M059J (cell line): ENCODE data around the gene ZNF780A. TPM values are rescaled to one million over a fixed set of nuclear protein-coding genes. Genes with fewer than 3 reads are reported as not detected.
"Not testable (repeated sequence)": the region's sequence is repeated elsewhere in the genome, so short reads cannot be mapped to it uniquely, and the experiment has no call there.

Experiments
- DNase-seq: peaks from one replicate; pipeline ENCODE4 v3.0.0-alpha.2; 2012; ENCODE audit warnings: low read depth
- total RNA-seq: library from RNA; depleted of rRNA; stranded (reverse); fragments of >200 nt; shearing (Covaris generic); gene quantifications from 2 replicates; pipeline ENCODE4 v1.2.3, GENCODE V29; 2014

Gene ZNF780A
- total RNA-seq, 1 experiment from 2014 or later = 10.3 TPM

GRCh38 chr19:40084948-40085347, 5.8 kb downstream of the ZNF780A start:
- DNase-seq = no peak

DNA sequence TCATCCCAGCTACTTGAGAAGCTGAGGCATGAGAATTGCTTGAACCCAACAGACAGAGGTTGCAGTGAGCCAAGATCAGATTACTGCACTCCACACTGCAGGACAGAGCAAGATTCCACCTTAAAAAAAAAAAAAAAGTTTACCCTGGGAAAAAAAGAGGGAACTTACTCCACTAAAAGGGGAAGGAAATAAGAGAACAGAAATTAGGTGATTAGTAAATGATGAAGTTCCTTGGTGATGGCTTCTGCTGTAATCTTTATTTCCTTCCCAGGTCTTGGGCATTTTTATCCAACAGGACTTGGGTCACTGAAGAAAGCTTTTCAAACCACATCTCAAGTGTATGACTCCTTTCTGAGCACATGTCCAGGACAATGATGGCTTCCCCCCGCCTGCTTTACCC, 9.3 kb downstream of the ZNF780A start:
- no peak for DNase-seq

DNA sequence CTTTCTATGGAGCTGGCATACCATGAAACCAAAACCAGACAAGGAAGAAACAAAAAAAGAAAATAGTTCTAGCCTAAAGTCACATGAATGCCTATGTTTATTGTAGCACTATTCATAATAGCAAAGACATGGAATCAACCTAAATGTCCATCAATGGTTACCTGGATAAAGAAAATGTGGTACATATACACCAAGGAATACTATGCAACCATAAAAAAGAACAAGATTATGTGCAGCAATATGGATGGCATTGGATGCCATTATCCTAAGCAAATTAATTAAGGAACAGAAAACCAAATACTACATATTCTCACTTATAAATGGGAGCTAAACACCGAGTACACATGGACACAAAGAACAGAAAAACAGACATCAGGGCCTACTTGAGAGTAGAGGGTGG, 10.5 kb downstream of the ZNF780A start:
- DNase-seq = no peak

- DNase-seq = no peak
Observed at GRCh38 chr19:40078377-40078776, 12.4 kb downstream of the ZNF780A start.

GRCh38 chr19:40070058-40070457, 20.7 kb downstream of the ZNF780A start:
- no peak for DNase-seq

DNA sequence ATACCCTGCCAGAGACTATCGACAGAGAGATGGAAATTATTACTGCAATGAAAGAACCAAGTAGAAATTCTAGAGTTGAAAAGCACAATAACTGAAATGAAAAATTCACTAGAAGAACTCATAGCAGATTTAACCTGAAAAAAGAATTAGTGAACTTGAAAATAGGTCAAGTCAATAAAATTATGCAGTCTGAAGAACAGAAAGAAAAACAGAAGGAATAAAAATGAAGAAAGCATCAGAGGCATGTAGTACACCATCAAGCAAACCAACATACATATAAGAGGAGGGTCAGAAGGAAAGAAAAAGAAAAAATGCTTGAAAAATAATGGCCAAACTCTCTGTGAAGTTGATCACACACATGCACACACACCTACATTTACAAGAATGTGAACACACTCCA, 31.1 kb downstream of the ZNF780A start:
- DNase-seq = no peak

GRCh38 chr19:40057166-40057565, 33.6 kb downstream of the ZNF780A start:
- no peak for DNase-seq

DNA sequence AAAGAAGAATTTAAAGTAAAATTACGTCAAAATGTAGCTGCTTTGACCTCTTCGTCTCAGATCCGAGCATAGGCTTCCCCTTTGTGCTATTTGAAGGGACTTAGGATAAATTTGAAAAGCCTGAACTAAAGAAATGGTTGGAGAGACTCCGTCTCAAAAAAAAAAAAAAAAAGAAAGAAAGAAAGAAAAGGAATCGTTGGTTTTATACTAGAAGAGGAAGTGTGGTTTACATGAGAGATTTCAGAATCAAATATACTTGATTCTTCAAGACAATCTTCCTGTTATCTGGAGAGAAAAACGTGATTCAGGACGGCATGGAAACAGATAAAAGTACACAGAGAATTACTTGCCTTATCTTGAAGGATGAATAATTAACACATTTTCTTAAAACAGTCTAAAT, 34.2 kb downstream of the ZNF780A start:
- DNase-seq = no peak

DNA sequence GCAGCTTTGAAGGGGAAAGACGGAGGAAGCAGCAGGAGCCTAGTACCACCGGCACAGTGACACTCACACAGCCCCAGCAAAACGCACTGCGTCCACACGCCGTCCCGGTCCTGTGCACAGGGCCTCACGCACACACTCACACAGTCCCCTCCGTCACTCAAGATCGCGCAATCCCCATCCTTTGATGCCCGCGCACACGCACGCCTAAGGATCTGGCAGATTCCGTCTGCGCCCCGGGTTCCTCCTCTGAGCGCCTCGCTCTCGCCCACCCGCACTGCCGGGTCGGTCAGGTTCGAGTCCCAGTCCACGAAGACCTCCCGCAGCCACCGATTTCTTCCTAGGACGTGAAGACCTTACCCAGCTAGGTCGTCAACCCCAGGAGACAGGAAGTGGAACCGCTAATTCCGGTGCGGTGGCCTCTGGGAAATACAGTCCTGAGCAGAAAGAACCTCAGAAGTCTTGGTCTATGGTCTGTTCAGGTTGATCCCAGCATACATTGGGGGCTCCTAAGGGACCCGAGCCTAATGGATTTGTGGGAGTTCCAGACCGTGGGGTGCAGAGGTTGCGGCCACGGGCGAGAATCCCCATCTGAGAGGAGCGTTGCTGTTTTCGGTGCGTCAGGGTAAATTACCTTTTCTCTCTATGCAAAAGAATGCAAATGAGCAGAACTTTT, 34.8 kb downstream of the ZNF780A start, which contains the start of gene ZNF780B:
ZNF780B (minus strand) TSS at position 400 of the 673 bp plus-strand sequence. CDS start 5,899 bp downstream, outside the sequence.
- peak; percentile 63 for DNase-seq

DNA sequence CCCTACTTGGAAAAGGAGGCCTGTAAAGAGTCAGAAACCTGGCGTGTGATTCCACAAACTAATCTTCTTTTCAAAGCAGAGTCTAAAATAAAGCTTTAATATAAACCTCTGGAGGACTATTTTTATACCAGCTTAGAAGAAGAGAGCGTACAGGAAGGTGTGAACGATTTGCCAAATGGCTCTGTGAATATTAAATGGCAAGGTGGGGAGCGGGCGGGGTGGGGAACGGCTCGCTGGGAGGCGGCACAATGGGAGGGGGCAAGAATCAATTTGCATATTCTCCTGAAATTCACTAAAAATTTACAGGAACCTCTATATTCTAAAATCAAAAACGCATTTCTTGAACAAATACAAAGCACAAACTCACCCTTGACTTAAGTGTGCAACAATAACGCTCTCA, 35.7 kb downstream of the ZNF780A start:
- no peak for DNase-seq

- DNase-seq = no peak
Observed at GRCh38 chr19:40054632-40055031, 36.1 kb downstream of the ZNF780A start.

- DNase-seq = no peak
Observed at GRCh38 chr19:40053491-40053890, 37.3 kb downstream of the ZNF780A start.

- DNase-seq = not testable (repeated sequence)
Observed at GRCh38 chr19:40041718-40042117, 49.0 kb downstream of the ZNF780A start.

- DNase-seq = not testable (repeated sequence)
Observed at GRCh38 chr19:40038047-40038446, 52.7 kb downstream of the ZNF780A start.

DNA sequence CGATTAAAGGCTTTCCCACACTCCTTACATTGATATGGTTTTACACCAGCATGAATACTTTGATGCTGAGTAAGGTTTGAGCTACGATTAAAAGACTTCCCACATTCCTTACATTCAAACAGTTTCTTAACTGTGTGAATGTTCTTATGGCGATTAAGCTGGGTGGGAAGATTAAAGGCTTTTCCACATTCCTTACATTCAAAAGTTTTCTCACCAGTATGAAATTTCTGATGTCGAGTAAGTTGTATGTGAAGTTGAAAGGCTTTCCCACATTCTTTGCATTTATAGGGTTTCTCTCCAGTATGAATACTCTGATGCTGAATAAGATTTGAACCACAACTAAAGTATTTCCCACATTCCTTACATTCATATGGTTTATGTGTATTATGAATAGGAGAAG, 54.7 kb downstream of the ZNF780A start:
- DNase-seq = peak; percentile 6

GRCh38 chr19:40033989-40034560, 56.7 kb downstream of the ZNF780A start:
- no peak for DNase-seq

- no peak for DNase-seq
Observed at GRCh38 chr19:40026597-40026970, 64.2 kb downstream of the ZNF780A start.

DNA sequence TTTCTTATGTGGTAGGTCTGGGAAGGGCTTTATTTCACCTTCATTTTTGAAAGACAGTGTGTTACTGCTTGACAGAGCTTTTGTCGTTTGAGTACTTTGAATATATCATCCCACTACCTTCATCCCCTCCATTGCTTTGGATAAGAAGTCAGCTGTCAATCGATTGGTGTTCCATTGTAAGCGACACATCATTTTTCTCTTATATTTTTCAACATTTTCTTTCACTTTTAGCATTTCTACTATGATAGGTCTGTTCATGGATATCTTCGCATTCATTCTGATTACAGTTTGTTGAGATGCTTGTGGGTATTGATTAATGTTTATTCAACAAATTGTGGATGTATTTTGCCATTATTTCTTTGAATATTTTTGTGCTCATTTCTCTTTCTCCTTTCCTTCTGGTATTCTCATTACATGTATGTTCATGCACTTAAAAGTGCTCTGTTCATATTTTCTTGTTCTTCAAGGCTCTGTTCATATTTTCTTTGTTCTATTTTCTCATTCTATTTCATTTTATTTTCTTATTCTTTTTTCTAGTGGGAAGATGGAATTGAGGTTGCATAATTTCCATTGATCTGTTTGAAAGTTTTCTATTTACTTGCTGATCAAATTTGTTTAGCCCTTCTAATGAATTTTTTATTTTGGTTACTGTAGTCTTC, 64.7 kb downstream of the ZNF780A start:
- DNase-seq = no peak

GRCh38 chr19:40023969-40024368, 66.8 kb downstream of the ZNF780A start:
- no peak for DNase-seq
